ENCODE data around the gene ZBTB22. TPM values are rescaled to one million over a fixed set of nuclear protein-coding genes. Genes with fewer than 3 reads are reported as not detected.

ZBTB22 gene
- total RNA-seq, 4 donors from 2014 or later, result 25.0 to 53.7 (median 35.8) TPM

DNA sequence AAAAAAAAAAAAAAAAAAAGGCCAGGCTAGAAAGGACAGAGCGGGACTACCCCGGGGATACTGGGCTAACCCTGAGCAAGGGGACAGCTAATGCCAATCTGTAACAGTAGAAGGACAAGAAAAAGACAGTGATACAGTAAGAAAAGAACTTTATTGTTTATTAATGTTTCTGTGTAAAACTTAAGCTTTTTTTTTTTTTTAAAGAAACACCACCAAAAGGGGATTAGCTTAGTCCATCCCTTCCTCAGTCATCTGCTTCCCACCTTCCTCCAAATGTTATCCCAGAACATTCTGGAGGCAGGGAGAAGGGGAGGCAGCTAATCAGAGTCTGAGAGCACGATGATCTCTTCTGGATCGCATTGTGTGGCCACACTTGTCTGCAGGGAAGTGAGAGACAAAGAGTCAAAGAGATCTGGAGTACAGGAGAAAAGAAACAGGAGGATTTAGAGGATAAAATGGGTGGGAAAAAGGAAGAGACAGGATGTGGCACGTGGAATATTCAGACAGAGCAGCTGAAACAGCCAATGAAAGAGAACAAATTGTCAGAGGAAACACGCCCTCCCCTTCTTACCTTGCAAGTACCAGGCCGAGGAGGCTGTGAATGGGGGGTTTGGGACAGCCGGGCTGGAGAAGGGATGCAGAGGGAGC is 1.0 kb upstream of the ZBTB22 start:
- TF ChIP-seq POLR2A (IDR thresholded peaks at IDR 0.05), result no peak
- TF ChIP-seq CTCF (IDR thresholded peaks at IDR 0.05), result no peak
- DNase-seq (ENCODE audit: low spot score in 2 of 2), result no peak
- no peak overlapping the region for H3K4me3 ChIP-seq (ENCODE audit: low read depth, poor library complexity, severe bottlenecking)
- WGBS, 2 donors, result 64 to 70% methylated on average over 8 of the region's 8 CpGs
- intact Hi-C loops (cut with DNase I; ENCODE audit: low total_unique reads), result no loop called here

- TF ChIP-seq POLR2A (IDR thresholded peaks at IDR 0.05), result no peak
- no peak for TF ChIP-seq CTCF (IDR thresholded peaks at IDR 0.05)
- peak in 1 of 2 donors; percentile 92 for DNase-seq (ENCODE audit: low spot score in 2 of 2)
- WGBS, 2 donors, result 1 to 2% methylated on average over 10 to 16 of the region's 27 CpGs
- intact Hi-C loops (cut with DNase I; ENCODE audit: low total_unique reads), result no loop called here
- H3K4me3 ChIP-seq (ENCODE audit: low read depth, poor library complexity, severe bottlenecking), result no peak overlapping the region
These were observed 200 bp downstream of the ZBTB22 start for GRCh38 chr6:33317419-33317668.

- H3K4me3 ChIP-seq (ENCODE audit: low read depth, poor library complexity, severe bottlenecking), result no peak overlapping the region
- WGBS, 2 donors, result 72 to 78% methylated on average over 19 of the region's 19 CpGs
- TF ChIP-seq POLR2A (IDR thresholded peaks at IDR 0.05) (no peak), CTCF (IDR thresholded peaks at IDR 0.05) (no peak)
- intact Hi-C loops (cut with DNase I; ENCODE audit: low total_unique reads), result no loop called here
- DNase-seq (ENCODE audit: low spot score in 2 of 2), result no peak
These were observed 733 bp downstream of the ZBTB22 start for GRCh38 chr6:33316603-33317418.

GRCh38 chr6:33315793-33316602 is 1.5 kb downstream of the ZBTB22 start:
- 85 to 88% methylated on average over 17 of the region's 17 CpGs for WGBS, 2 donors
- intact Hi-C loops (cut with DNase I; ENCODE audit: low total_unique reads), result no loop called here
- DNase-seq (ENCODE audit: low spot score in 2 of 2), result no peak
- no peak overlapping the region for H3K4me3 ChIP-seq (ENCODE audit: low read depth, poor library complexity, severe bottlenecking)
- TF ChIP-seq CTCF (IDR thresholded peaks at IDR 0.05) (no peak), POLR2A (IDR thresholded peaks at IDR 0.05) (no peak)

- peak in 1 of 2 donors; percentile 92 for DNase-seq (ENCODE audit: low spot score in 2 of 2)
- H3K4me3 ChIP-seq (ENCODE audit: low read depth, poor library complexity, severe bottlenecking), result no peak overlapping the region
- intact Hi-C loops (cut with DNase I; ENCODE audit: low total_unique reads), result no loop called here
- TF ChIP-seq CTCF (IDR thresholded peaks at IDR 0.05) (no peak), POLR2A (IDR thresholded peaks at IDR 0.05) (no peak)
- 31 to 42% methylated on average over 40 to 47 of the region's 47 CpGs for WGBS, 2 donors
These were observed 2.4 kb downstream of the ZBTB22 start for GRCh38 chr6:33314943-33315792.
